Endothelial cell of umbilical vein (primary cell): Measurements from ENCODE around the gene PAM16. TPM values are rescaled to one million over a fixed set of nuclear protein-coding genes. Genes with fewer than 3 reads are reported as not detected.

Experiments used
- BruUV-seq: library from RNA; stranded (reverse); fragments of 400-500 nt; replicated peaks from 2 replicates; lab custom pipeline; 2021; lab: Mats Ljungman, UMichigan
- CTCF ChIA-PET: fragments of 300-600, 350-600 bp; sonication (Branson Sonifier 250); formaldehyde crosslinking; loops from one replicate; lab custom pipeline; 2021; ENCODE audit warnings: antibody characterized with exemption, inconsistent platforms; lab: Charles Lee
- POLR2A ChIA-PET: fragments of 300-600, 350-600 bp; sonication (Branson Sonifier 250); formaldehyde crosslinking; loops from one replicate; lab custom pipeline; 2021; ENCODE audit warnings: antibody characterized with exemption, inconsistent platforms; lab: Charles Lee
- DNase-seq: peaks from one replicate; pipeline ENCODE4 v3.0.0-alpha.2; 2011; ENCODE audit warnings: low read depth, low spot score
- FAIRE-seq: peaks from 2 replicates; lab custom pipeline; 2011; peaks lifted over from hg19 to GRCh38; lab: Jason Lieb, UNC
- H2AFZ ChIP-seq: 2 replicates; pipeline ENCODE4 v1.6.0; 2012; ENCODE audit warnings: low read depth, low read length, control low read depth, inconsistent platforms
- H3K27ac ChIP-seq: 2 replicates; pipeline ENCODE4 v1.5.1; 2011; ENCODE audit warnings: low read depth, mild to moderate bottlenecking, control low read depth, low read length, moderate library complexity; ENCODE audit not compliant: insufficient read depth
- H3K27me3 ChIP-seq, 2 experiments: 2 replicates each; pipeline versions ENCODE4 v1.6.0 to v1.6.1; 2011; ENCODE audit warnings: low read length in 2 of 2, mixed read lengths in 1 of 2; ENCODE audit not compliant: control insufficient read depth in 2 of 2, insufficient read depth in 2 of 2
- H3K36me3 ChIP-seq, 2 experiments: 2 replicates in 1 of 2; 3 replicates in 1 of 2; pipeline ENCODE4 v1.5.1; 2011; ENCODE audit warnings: low read length in 2 of 2, mild to moderate bottlenecking in 1 of 2, moderate library complexity in 1 of 2; ENCODE audit not compliant: control insufficient read depth in 2 of 2, insufficient read depth in 2 of 2; ENCODE audit errors: extremely low read depth in 1 of 2
- H3K4me1 ChIP-seq: 3 replicates; pipeline ENCODE4 v1.5.1; 2011; ENCODE audit warnings: mild to moderate bottlenecking, low read length; ENCODE audit not compliant: control insufficient read depth, insufficient read depth; ENCODE audit errors: extremely low read depth
- H3K4me2 ChIP-seq: 2 replicates; pipeline ENCODE4 v1.6.1; 2011; ENCODE audit warnings: low read length, control low read depth, mixed read lengths; ENCODE audit not compliant: insufficient read depth
- H3K4me3 ChIP-seq, 3 experiments: fragments of 200-600 bp in 1 of 3; sonication (generic), shearing (Covaris generic) in 1 of 3; replicated peaks in 1 of 3; 2 replicates each; pipeline ENCODE4 v1.5.1; 2011 to 2016; ENCODE audit warnings: control low read depth in 3 of 3, low read length in 3 of 3, mild to moderate bottlenecking in 2 of 3, inconsistent platforms in 1 of 3, low read depth in 1 of 3, moderate library complexity in 1 of 3; ENCODE audit not compliant: insufficient read depth in 1 of 3
- H3K79me2 ChIP-seq: 2 replicates; pipeline ENCODE4 v1.6.0; 2012; ENCODE audit warnings: low read length, inconsistent platforms; ENCODE audit not compliant: control insufficient read depth, insufficient read depth
- H3K9ac ChIP-seq: replicated peaks from 2 replicates; pipeline ENCODE3; 2011; ENCODE audit warnings: low read length, control low read depth; ENCODE audit not compliant: insufficient read depth; ENCODE audit errors: extremely low read depth
- H3K9me1 ChIP-seq: replicated peaks from 3 replicates; pipeline ENCODE4 v1.6.0; 2011; ENCODE audit warnings: mild to moderate bottlenecking, low read length; ENCODE audit not compliant: control insufficient read depth, insufficient read depth; ENCODE audit errors: extremely low read depth
- H3K9me3 ChIP-seq: replicated peaks from 2 replicates; pipeline ENCODE4 v1.5.1; 2012; ENCODE audit warnings: low read length, inconsistent platforms; ENCODE audit not compliant: control insufficient read depth, insufficient read depth
- H4K20me1 ChIP-seq: replicated peaks from 2 replicates; pipeline ENCODE3; 2011; ENCODE audit warnings: mild to moderate bottlenecking, low read length; ENCODE audit not compliant: control insufficient read depth, insufficient read depth; ENCODE audit errors: extremely low read depth
- CTCF ChIP-seq, 2 donors: IDR thresholded peaks; 1 replicate in 1 of 2; 2 replicates in 1 of 2; pipeline ENCODE4 v1.5.1; 2011; ENCODE audit warnings: low read length in 2 of 2, mild to moderate bottlenecking in 2 of 2, moderate library complexity in 2 of 2, control low read depth in 1 of 2, inconsistent platforms in 1 of 2, low read depth in 1 of 2; ENCODE audit not compliant: insufficient read depth in 1 of 2; ENCODE audit errors: extremely low read depth in 1 of 2
- EZH2 ChIP-seq: IDR thresholded peaks from 2 replicates; pipeline ENCODE4 v1.6.1; 2012; ENCODE audit warnings: borderline replicate concordance, low read depth, mild to moderate bottlenecking, moderate library complexity, low read length, inconsistent platforms; ENCODE audit not compliant: severe bottlenecking
- FOS ChIP-seq: IDR thresholded peaks from 2 replicates; pipeline ENCODE4 v1.6.1; 2011; ENCODE audit warnings: mild to moderate bottlenecking, low read length, moderate library complexity, borderline replicate concordance; ENCODE audit not compliant: insufficient read depth
- GATA2 ChIP-seq: IDR thresholded peaks from 2 replicates; pipeline ENCODE4 v1.7.0; 2011; ENCODE audit warnings: low read depth, mild to moderate bottlenecking, moderate library complexity, mixed read lengths, low read length; ENCODE audit not compliant: insufficient read length, insufficient read depth
- JUN ChIP-seq: IDR thresholded peaks from 2 replicates; pipeline ENCODE4 v1.6.1; 2011; ENCODE audit warnings: borderline replicate concordance, low read depth; ENCODE audit not compliant: insufficient read length, insufficient read depth
- MYC ChIP-seq: IDR thresholded peaks from one replicate; pipeline ENCODE4 v1.6.1; 2011; ENCODE audit warnings: mild to moderate bottlenecking, low read depth, low read length
- POLR2A ChIP-seq: IDR thresholded peaks from 2 replicates; pipeline ENCODE4 v1.6.1; 2012; ENCODE audit warnings: low read depth, mild to moderate bottlenecking, control low read depth, low read length
- POLR2AphosphoS5 ChIP-seq: IDR thresholded peaks from 2 replicates; pipeline ENCODE4 v1.6.1; 2012; ENCODE audit warnings: low read depth, mild to moderate bottlenecking, control low read depth, low read length, moderate library complexity; ENCODE audit not compliant: insufficient read depth
- dilution Hi-C: fragments of 300-500 bp; cut with MboI; formaldehyde crosslinking; loops from one replicate; pipeline ENCODE4 v1.15.0; 2019; ENCODE audit warnings: low sequenced_read_pairs; ENCODE audit not compliant: extremely low pct_ligation_motif_present
- intact Hi-C: fragments of 100-400 bp; cut with micrococcal nuclease; formaldehyde crosslinking; loops from one replicate; pipeline ENCODE4 v1.10.0; 2022
- polyA plus RNA-seq, 4 experiments: library from polyadenylated mRNA; depleted of rRNA in 3 of 4; stranded (reverse) in 3 of 4; unstranded in 1 of 4; fragments of >200 nt; gene quantifications; 2 replicates each; pipeline versions ENCODE4 v1.2.1 to v1.2.3, GENCODE V29; 2011 to 2012; ENCODE audit warnings: missing spikeins in 1 of 4
- total RNA-seq: library from RNA; stranded (reverse); gene quantifications from 2 replicates; pipeline ENCODE4 v1.2.3, GENCODE V29; 2021
- TF ChIP-seq, protein P1 (sequence below): IDR thresholded peaks from 2 replicates; pipeline ENCODE4 v1.6.1; 2011; ENCODE audit not compliant: insufficient read depth, insufficient read length

Gene PAM16
- total and polyA plus RNA-seq, 2 donors (not counting 3 experiments of a cell fraction or from before 2014, with no cell fraction given), result 40.0 to 67.2 TPM

- dilution Hi-C loops, result no loop called here
- no peaks in the 10 kb centered on the region for H3K9me1 ChIP-seq
- no peaks in the 10 kb centered on the region for H3K9me3 ChIP-seq
- no peak overlapping the region for H3K4me2 ChIP-seq
- no peak overlapping the region for H3K27ac ChIP-seq
- H4K20me1 ChIP-seq, result no peaks in the 10 kb centered on the region
- peaks cover 0 to 21% of the 10 kb centered on the region in 2 experiments for H3K36me3 ChIP-seq
- no peaks in the 10 kb centered on the region for H3K27me3 ChIP-seq
- no peak for TF ChIP-seq POLR2AphosphoS5
- TF ChIP-seq EZH2, result no peak
- no peak for TF ChIP-seq MYC
- TF ChIP-seq POLR2A, result no peak
- TF ChIP-seq CTCF (IDR thresholded peaks at IDR 0.05; ENCODE audit: extremely low read depth in 1 of 2, insufficient read depth in 1 of 2, low read depth in 1 of 2, low read length in 2 of 2), result no peak
- TF ChIP-seq FOS, result no peak
- TF ChIP-seq, protein P1, sequence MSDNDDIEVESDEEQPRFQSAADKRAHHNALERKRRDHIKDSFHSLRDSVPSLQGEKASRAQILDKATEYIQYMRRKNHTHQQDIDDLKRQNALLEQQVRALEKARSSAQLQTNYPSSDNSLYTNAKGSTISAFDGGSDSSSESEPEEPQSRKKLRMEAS, result no peak
- no peak for TF ChIP-seq GATA2
- TF ChIP-seq JUN, result no peak
- H2AFZ ChIP-seq, result no peak overlapping the region
- no peak for DNase-seq
- BruUV-seq, result no TSS peak
- ChIA-PET POLR2A (no interaction called here), CTCF (interaction anchor here (1.2 kb wide), 1 partner anchor 38 kb away, joined by 3 read pairs; no protein-coding TSS in a partner anchor)
- no peaks in the 10 kb centered on the region for H3K79me2 ChIP-seq
- no peak overlapping the region for H3K4me3 ChIP-seq
- H3K9ac ChIP-seq, result no peak overlapping the region
- FAIRE-seq, result no peak
- intact Hi-C loops, result no loop called here
- H3K4me1 ChIP-seq, result no peaks in the 10 kb centered on the region
Measured at GRCh38 chr16:4364196-4365013, 13.3 kb upstream of the PAM16 start.
